Adrenal gland (tissue), 12 donors: ENCODE measurements around the gene FGF12. TPM values are rescaled to one million over a fixed set of nuclear protein-coding genes. Genes with fewer than 3 reads are reported as not detected.

Experiments used
- DNase-seq, 7 donors: peaks; one replicate each; pipeline ENCODE4 v3.0.0-alpha.2; 2019 to 2020
- H3K27ac ChIP-seq, 5 donors: fragments of 200-600 bp; sonication (generic) in 4 of 5; 1 replicate in 3 of 5; 2 replicates in 2 of 5; pipeline versions ENCODE4 v1.5.1 to v1.8.0; 2016 to 2020; ENCODE audit warnings: mild to moderate bottlenecking in 1 of 5
- H3K27me3 ChIP-seq: fragments of 200-600 bp; 2 replicates; pipeline ENCODE4 v1.8.0; 2021
- H3K36me3 ChIP-seq, 2 donors: fragments of 200-600 bp; replicated peaks in 1 of 2; 1 replicate in 1 of 2; 2 replicates in 1 of 2; pipeline versions ENCODE4 v1.5.1 to v1.8.0; 2018 to 2022
- H3K4me1 ChIP-seq, 2 donors: fragments of 200-600 bp; replicated peaks in 1 of 2; 1 replicate in 1 of 2; 2 replicates in 1 of 2; pipeline versions ENCODE4 v1.5.1 to v1.8.0; 2018 to 2021
- H3K4me3 ChIP-seq, 4 donors: fragments of 200-600 bp; sonication (generic) in 3 of 4; one replicate each; pipeline ENCODE4 v1.5.1; 2016 to 2018
- H3K9me3 ChIP-seq, 3 donors: fragments of 200-600 bp; sonication (generic) in 1 of 3; replicated peaks in 1 of 3; 1 replicate in 2 of 3; 2 replicates in 1 of 3; pipeline versions ENCODE4 v1.5.1 to v1.8.0; 2016 to 2021
- POLR2A ChIP-seq, 2 donors: fragments of 450-650 bp; IDR thresholded peaks; one replicate each; pipeline ENCODE4 v1.6.1; 2017; ENCODE audit warnings: antibody characterized with exemption in 2 of 2, mild to moderate bottlenecking in 2 of 2, moderate library complexity in 1 of 2
- WGBS, 4 donors: extraction: QIAGEN DNeasy Blood & Tissue Kit in 2 of 4; methylation state at CpG; one replicate each; pipeline versions ENCODE4 v1.1.5 to v1.1.7; 2013 to 2017; 5-methylcytosine and 5-hydroxymethylcytosine counted together
- intact Hi-C, 2 donors: fragments of 100-400 bp; cut with DNase I; formaldehyde crosslinking; loops; one replicate each; pipeline versions ENCODE4 v1.14.1 to v1.15.0; 2022 to 2023
- polyA plus RNA-seq, 3 donors: library from polyadenylated mRNA; stranded (reverse); fragments of 200-250 nt in 2 of 3; fragments of 350-450 nt in 1 of 3; fragmentation: Illumina TruSeq in 1 of 3; extraction: RNeasy Lipid Tissue Mini Kit (QIAGEN cat#74804) in 1 of 3; gene quantifications; one replicate each; pipeline ENCODE4 v1.2.3, GENCODE V29; 2013 to 2014
- total RNA-seq, 9 donors: library from RNA; depleted of rRNA in 4 of 9; stranded (reverse); fragments of >200 nt in 4 of 9; fragments of 120-200 nt in 1 of 9; fragmentation: NEBNext Ultra II Directional in 1 of 9; extraction: Animal tissue kit (Norgen Biotek cat#: 25700) in 1 of 9; gene quantifications; one replicate each; pipeline versions ENCODE4 v1.1.0 to v1.2.4, GENCODE V29; 2013 to 2023
- TF ChIP-seq, protein P1 (sequence below), 6 experiments: fragments of 450-650 bp in 4 of 6; fragments of 200-600 bp in 2 of 6; sonication (generic) in 1 of 6; IDR thresholded peaks; 1 replicate in 5 of 6; 2 replicates in 1 of 6; pipeline versions ENCODE4 v1.5.1 to v1.8.0; 2016 to 2021; ENCODE audit warnings: antibody characterized with exemption in 6 of 6, mild to moderate bottlenecking in 2 of 6, moderate library complexity in 1 of 6
- donor health status: healthy with polysubstance abuse.
- donor health status: Bipolar disorder and iron deficiency.
- donor health status: DM: yes; HTN: yes; CAD: no.
- donor health status: DM: no; HTN: no; CAD: no.
- donor health status: DM: no; HTN: no; CAD: no.
- donor health status: DM: yes; HTN: yes; CAD: no.

FGF12 gene
- total and polyA plus RNA-seq, 12 donors, result 23.3 to 286 (median 81.3) TPM

DNA sequence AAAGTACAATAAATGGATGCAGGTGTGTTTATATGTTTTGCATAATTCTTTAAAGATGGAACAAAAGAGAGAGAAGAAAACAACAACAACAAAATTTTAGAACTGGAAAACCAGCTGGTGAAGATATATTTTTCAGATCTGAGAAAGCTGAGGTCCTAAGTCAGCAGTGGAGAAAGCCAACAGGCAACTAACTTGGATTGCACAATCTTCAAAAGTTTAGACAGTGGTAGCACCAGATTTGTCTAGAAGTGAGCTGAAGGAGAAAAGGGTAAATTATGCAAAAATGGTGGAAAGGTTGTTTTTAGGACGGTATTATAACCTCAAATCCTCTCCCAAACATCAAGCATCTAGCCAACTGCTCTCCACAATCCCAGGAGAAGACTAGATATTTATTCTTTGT lies 17.0 kb downstream of the FGF12 start:
- Histone ChIP-seq H3K4me1 (no peaks in the 10 kb centered on the region), H3K4me3 (no peak overlapping the region), H3K36me3 (no peaks in the 10 kb centered on the region), H3K9me3 (no peaks in the 10 kb centered on the region), H3K27me3 (no peaks in the 10 kb centered on the region), H3K27ac (no peak overlapping the region)
- no peak for DNase-seq
- WGBS, 4 donors, result 41 to 66% (median 53%) methylated on average over 1 of the region's 1 CpG
- TF ChIP-seq, protein P1, sequence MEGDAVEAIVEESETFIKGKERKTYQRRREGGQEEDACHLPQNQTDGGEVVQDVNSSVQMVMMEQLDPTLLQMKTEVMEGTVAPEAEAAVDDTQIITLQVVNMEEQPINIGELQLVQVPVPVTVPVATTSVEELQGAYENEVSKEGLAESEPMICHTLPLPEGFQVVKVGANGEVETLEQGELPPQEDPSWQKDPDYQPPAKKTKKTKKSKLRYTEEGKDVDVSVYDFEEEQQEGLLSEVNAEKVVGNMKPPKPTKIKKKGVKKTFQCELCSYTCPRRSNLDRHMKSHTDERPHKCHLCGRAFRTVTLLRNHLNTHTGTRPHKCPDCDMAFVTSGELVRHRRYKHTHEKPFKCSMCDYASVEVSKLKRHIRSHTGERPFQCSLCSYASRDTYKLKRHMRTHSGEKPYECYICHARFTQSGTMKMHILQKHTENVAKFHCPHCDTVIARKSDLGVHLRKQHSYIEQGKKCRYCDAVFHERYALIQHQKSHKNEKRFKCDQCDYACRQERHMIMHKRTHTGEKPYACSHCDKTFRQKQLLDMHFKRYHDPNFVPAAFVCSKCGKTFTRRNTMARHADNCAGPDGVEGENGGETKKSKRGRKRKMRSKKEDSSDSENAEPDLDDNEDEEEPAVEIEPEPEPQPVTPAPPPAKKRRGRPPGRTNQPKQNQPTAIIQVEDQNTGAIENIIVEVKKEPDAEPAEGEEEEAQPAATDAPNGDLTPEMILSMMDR (IDR thresholded peaks at IDR 0.05), result no peak
- TF ChIP-seq POLR2A (IDR thresholded peaks at IDR 0.05), result no peak
- intact Hi-C loops, result no loop called here

DNA sequence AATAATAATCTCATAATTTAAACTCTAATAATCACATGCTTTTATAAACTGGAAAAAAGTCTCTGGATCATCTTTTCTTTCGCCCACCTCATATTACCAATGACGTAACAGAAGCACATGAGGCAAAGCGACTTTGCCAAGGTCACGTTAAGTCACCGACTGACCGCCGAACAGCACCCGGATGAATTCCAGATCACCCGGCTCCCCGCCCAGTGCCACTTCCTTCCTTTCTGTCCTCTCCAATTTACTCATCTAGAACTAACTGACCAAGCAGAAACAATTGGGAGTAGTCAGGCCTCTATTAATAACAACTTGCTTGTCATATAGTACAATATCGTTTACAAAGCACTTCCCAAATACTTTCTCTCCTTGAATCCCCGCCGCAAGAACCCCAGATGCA lies 21.1 kb downstream of the FGF12 start:
- no peaks in the 10 kb centered on the region for H3K4me1 ChIP-seq
- H3K27me3 ChIP-seq, result no peaks in the 10 kb centered on the region
- no peaks in the 10 kb centered on the region for H3K9me3 ChIP-seq
- no peak for TF ChIP-seq POLR2A (IDR thresholded peaks at IDR 0.05)
- TF ChIP-seq, protein P1 (IDR thresholded peaks at IDR 0.05), result no peak
- DNase-seq, result no peak
- intact Hi-C loops, result no loop called here
- H3K4me3 ChIP-seq, result no peak overlapping the region
- WGBS, 4 donors, result 83 to 92% (median 86%) methylated on average over 13 of the region's 13 CpGs
- no peak overlapping the region for H3K27ac ChIP-seq
- H3K36me3 ChIP-seq, result no peaks in the 10 kb centered on the region

DNA sequence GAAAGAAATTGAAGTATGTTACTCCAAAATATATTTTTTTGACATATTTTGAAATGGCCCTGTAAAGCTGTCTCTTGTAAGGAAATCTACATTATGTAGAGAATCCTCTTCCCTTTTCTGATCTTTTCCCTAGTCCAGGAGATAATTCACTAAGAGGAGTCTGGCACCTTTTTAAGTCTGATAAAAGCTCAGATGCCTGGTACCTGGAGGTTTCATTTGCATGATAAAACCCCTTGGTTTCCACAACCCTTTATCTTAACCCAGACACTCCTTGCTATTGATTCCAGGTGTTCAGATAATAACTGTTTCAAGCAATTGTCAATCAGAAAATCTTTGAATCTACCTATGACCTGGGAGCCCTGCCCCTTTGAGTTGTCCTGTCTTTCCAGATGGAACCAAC lies 26.5 kb downstream of the FGF12 start:
- H3K27ac ChIP-seq, result no peak overlapping the region
- no peaks in the 10 kb centered on the region for H3K36me3 ChIP-seq
- intact Hi-C loops, result no loop called here
- TF ChIP-seq POLR2A (IDR thresholded peaks at IDR 0.05), result no peak
- TF ChIP-seq, protein P1 (IDR thresholded peaks at IDR 0.05), result no peak
- H3K4me1 ChIP-seq, result no peaks in the 10 kb centered on the region
- H3K9me3 ChIP-seq, result no peaks in the 10 kb centered on the region
- no peak for DNase-seq
- H3K27me3 ChIP-seq, result no peaks in the 10 kb centered on the region
- H3K4me3 ChIP-seq, result no peak overlapping the region

DNA sequence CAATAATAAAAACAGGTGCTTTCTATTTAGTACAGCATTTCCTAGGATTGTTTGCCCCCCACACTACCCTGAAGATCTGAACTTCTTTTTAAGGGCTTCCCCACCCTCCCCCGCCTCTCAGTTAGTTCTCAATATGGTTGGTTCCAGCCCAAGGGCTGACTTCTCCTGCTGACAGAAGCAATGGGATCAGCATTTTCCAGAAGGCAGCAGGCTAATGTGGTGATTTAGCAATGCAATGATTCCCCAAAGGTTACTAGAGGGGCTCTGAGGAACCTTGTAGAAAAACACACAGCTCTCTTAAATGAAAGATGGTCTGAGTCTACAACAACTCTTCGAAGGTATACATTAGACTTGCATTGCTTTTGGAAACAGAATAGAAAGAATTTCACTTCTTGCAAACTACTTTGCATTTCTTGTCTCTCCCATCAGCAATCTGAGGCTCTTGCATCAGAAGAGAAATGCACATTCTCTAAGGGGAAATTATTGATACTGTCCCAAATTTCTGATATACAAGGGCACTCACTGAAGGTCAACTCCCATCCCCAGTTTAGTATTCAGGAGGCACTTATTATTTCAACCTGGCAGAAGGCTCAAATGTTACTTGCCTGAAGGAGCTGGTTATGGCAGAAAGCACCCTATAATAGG lies 30.3 kb downstream of the FGF12 start:
- no peaks in the 10 kb centered on the region for H3K9me3 ChIP-seq
- intact Hi-C loops, result no loop called here
- H3K36me3 ChIP-seq, result no peaks in the 10 kb centered on the region
- no peaks in the 10 kb centered on the region for H3K4me1 ChIP-seq
- no peak overlapping the region for H3K4me3 ChIP-seq
- no peak overlapping the region for H3K27ac ChIP-seq
- TF ChIP-seq POLR2A (IDR thresholded peaks at IDR 0.05), result no peak
- TF ChIP-seq, protein P1 (IDR thresholded peaks at IDR 0.05), result no peak
- no peak for DNase-seq
- no peaks in the 10 kb centered on the region for H3K27me3 ChIP-seq
- 50 to 74% (median 68%) methylated on average over 2 of the region's 2 CpGs for WGBS, 4 donors
